GM19438 (cell line): ENCODE data around the gene TUBB.
"Not testable (repeated sequence)": the region's sequence is repeated elsewhere in the genome, so short reads cannot be mapped to it uniquely, and the experiment has no call there.

Source experiments
- ATAC-seq: cut with Tn5 transposase; IDR thresholded peaks from one replicate; pipeline ENCODE4 v1.9.1; 2021; ENCODE audit warnings: low read depth; ENCODE audit not compliant: unreplicated experiment

Gene TUBB

DNA sequence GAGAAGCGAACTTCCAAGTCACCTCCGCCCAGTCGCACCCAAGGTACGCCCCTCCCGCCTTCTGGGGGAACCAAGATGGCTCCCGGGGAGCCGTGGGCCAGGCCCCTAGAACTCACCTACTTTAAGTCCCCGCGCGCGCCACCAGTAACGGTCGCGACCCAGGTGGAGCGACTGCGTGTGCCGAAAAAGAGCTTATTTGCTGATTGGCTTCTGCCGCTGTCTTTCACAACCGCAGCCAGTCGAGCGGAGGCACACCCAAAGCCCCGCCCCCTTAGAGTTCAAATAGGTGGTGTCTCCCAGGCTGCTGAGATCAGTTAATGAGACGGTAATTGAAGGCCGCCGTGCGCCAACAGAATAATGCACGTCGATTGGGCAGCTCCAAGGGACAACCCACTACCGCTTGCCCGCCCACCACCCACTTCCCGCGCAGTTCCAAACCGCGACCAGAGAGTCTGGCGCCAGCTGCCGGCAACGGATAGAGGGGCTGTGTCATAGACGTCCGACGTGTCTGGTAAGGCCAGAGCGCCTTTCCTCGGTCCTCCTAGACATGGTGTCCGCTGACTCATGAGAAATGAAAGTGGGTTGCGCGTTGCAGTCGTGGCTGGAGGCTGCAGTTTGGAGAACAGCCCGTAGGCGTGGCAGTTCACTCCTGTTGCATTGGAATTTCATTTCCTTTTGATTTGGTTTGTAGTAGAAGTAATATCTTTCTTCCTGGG lies 2.9 kb upstream of the TUBB start, which contains the start of gene MDC1:
MDC1 (minus strand) TSS at position 153 of the 716 bp plus-strand sequence. CDS start 2,106 bp downstream, outside the sequence.
- peak; percentile 67 for ATAC-seq

GRCh38 chr6:30717845-30718720 lies 2.1 kb upstream of the TUBB start:
- not testable (repeated sequence) for ATAC-seq

DNA sequence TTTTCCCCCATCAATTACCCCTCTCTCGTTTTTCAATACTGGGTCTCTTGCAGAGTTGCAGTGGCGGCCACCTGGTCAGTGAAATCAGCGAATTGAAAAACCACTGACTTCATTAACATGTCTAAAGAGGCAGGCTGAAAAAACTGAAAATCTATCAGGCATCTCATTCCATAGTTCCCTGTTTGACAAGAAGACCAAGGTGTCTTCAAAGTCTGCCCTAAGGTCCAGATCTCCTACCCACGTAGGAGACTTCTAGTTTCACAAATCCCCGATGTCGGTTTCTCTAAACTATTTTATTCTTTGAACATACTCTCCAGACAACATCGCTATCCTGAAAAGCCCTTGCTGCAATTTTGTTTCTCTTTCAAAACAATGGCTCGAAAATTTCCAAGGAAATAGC lies 796 bp upstream of the TUBB start:
- no peak for ATAC-seq

DNA sequence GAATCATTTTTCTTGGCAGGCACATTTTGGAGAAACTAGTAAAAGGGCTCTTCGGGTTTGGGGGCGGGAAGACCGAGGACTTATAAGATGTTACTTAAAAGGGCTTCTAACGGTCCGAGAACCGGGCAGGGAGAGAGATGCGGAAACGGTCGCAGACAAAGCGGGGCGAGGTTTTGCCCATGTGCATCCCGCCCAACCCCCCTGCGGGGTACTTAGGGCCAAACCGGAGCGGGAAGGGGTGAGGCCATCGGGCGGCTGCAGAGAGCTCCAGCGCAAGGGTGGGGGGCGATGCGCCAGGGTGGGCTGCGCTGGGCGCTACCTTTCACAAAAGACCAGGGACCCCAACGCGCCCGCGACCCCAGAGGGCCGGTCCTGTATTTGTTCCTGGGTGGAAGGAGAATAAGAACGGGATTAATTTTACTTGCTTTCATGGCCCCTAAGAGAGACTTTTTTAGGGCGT lies 616 bp downstream of the TUBB start:
- ATAC-seq: no peak

- ATAC-seq: no peak
These were observed 1.3 kb downstream of the TUBB start for GRCh38 chr6:30721198-30722024.

DNA sequence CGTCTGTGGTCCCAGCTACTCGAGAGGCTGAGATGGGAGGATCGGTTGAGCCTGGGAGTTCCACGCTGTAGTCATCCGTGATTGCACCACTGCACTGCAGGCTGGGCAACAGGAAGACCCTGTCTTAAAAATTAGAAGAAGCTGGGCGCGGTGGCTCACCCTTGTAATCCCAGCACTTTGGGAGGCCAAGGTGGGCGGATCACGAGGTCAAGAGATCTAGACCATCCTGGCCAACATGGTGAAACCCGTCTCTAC lies 1.8 kb downstream of the TUBB start:
- not testable (repeated sequence) for ATAC-seq

GRCh38 chr6:30722280-30723112 lies 2.3 kb downstream of the TUBB start:
- ATAC-seq: no peak

- not testable (repeated sequence) for ATAC-seq
These were observed 3.1 kb downstream of the TUBB start for GRCh38 chr6:30723159-30723842.

GRCh38 chr6:30723843-30724741 lies 3.9 kb downstream of the TUBB start:
- ATAC-seq: not testable (repeated sequence)

- ATAC-seq: no peak
These were observed 4.9 kb downstream of the TUBB start for GRCh38 chr6:30724906-30725667.

DNA sequence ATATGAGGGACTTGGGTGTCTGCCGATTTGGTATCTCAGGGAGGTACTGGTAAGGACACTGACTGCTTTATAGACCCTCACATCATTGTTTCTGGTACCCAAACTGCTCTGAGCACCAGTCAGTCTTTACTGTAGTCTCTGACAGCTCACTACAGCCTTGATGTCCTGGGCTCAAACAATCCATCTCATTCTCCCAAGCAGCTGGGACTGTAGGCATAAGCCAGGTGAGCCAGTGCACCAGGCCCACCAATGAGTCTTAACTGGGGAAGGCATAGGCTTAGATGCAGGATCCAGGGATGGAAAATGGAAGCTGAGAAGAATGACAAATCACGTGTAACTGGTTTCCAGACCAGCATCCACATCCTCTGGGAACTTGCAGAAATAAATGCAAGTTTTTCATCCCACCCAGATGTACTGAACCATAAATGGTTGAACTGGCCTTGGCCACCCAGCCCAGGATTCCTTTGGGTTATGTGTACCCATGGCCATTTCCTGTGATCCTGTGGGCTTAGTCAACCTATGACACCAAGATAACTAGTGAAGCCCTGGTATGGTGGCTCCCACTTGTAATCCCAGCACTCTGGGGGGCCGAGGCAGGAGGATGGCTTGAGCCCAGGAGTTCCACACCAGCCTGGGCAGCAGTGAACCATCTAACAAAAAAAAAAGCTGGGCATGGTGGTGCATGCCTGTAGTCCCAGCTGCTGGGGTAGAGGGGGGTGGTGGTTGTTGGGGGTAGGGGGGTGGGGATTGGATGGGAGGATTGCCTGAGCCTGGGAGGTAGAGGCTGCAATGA lies 5.8 kb downstream of the TUBB start:
- ATAC-seq: no peak

DNA sequence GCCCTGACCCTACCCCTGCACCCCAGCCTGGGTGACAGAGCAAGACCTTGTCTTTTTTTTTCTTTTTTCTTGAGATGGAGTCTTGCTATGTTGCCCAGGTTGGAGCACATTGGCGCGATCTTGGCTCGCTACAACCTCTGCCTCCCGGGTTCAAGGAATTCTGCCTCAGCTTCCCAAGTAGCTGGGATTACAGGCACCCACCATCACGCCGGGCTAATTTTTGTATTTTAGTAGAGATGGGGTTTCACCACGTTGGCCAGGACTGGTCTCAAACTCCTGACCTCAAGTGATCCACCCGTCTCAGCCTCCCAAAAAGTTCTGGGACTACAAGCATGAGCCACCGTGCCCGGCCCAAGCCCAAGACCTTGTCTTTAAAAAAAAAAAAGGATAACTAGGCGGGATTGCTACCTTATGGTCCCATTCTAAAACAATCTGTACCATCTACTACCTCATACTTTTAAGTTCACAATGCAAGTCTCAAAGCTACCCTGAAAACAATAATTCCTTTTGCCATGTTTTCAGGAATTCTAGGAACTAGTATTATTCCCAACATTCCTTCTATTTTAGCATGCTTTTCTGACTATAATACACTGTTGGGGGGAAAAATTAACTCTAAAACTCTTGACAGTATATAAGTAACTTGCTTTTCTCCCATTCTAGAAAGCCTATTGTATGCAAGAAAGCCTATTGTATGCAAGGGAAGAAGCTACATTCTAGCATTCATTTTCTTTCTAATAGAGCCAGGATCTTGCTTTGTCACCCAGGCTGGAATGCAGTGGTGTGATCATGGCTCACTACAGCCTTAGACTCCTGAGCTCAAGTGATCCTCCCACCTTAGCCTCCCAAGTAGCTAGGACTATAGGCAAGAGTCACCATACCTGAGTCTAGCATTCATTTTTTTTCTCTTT lies 6.6 kb downstream of the TUBB start:
- no peak for ATAC-seq

DNA sequence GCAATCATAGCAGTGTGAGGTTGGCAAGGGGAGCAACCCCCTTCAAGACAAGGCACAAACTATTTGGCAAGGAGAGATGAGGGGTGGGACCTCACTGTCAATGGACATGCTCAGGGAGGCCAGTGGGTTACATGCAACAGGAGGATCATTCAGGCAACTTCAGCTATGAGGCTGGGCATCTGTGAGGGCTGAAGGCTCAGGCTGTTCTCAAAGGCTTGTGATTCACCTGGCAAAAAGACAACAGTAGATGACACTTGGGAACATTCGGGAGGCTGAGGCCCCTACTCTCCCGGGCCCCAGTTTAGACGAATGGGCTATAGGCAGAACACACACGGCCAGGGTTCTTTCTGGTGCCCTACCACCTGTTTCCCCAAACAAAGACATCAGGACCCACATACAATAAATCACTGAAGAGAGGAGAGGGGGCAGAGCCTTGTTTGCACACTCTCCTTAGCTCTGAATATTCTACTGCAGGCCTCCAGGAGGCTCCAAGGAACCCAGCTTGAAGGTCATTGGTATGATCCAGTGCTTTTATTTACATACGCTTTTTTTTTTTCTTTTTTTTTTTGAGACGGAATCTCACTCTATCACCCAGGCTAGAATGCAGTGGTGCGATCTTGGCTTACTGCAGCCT lies 7.9 kb downstream of the TUBB start:
- no peak for ATAC-seq

- ATAC-seq: peak; percentile 76
These were observed 10.7 kb downstream of the TUBB start for GRCh38 chr6:30730601-30731435.
